Upper lobe of left lung (tissue), 6 donors: ENCODE results near the gene TP73. TPM values are rescaled to one million over a fixed set of nuclear protein-coding genes. Genes with fewer than 3 reads are reported as not detected.
A peak's percentile ranks its signal among the peaks of the same experiment; 100 is the strongest.

Experiments
- ATAC-seq, 2 donors: fragments of 200-7000 bp; cut with Tn5 transposase; one replicate each; pipeline ENCODE4 v1.9.1; 2022; ENCODE audit warnings: mild to moderate bottlenecking in 2 of 2, moderate library complexity in 2 of 2; ENCODE audit not compliant: low FRiP score in 2 of 2
- DNase-seq, 2 donors: peaks; one replicate each; pipeline ENCODE4 v3.0.0-alpha.2; 2019 to 2020
- H3K27ac ChIP-seq, 4 donors: fragments of 200-600 bp; sonication (generic); one replicate each; pipeline ENCODE4 v1.5.1; 2016 to 2019
- H3K27me3 ChIP-seq, 4 donors: fragments of 200-600 bp; sonication (generic); one replicate each; pipeline ENCODE4 v1.5.1; 2017 to 2019
- H3K36me3 ChIP-seq, 4 donors: fragments of 200-600 bp; sonication (generic); one replicate each; pipeline ENCODE4 v1.5.1; 2016 to 2019
- H3K4me1 ChIP-seq, 4 donors: fragments of 200-600 bp; sonication (generic); one replicate each; pipeline ENCODE4 v1.5.1; 2018 to 2019
- H3K4me3 ChIP-seq, 4 donors: fragments of 200-600 bp; sonication (generic); one replicate each; pipeline ENCODE4 v1.5.1; 2017 to 2019; ENCODE audit warnings: mild to moderate bottlenecking in 2 of 4, moderate library complexity in 1 of 4
- H3K9me3 ChIP-seq, 4 donors: fragments of 200-600 bp; sonication (generic); one replicate each; pipeline ENCODE4 v1.5.1; 2018 to 2019
- CTCF ChIP-seq, 6 experiments: fragments of 450-650 bp in 4 of 6; fragments of 200-600 bp in 2 of 6; sonication (generic) in 2 of 6; IDR thresholded peaks; one replicate each; pipeline ENCODE4 v1.5.1; 2016 to 2019; ENCODE audit warnings: antibody characterized with exemption in 6 of 6
- EP300 ChIP-seq, 4 donors: sonication (generic); formaldehyde crosslinking; IDR thresholded peaks; one replicate each; pipeline ENCODE4 v1.5.1; 2017; ENCODE audit warnings: antibody characterized with exemption in 4 of 4, control low read depth in 2 of 4
- POLR2A ChIP-seq, 4 donors: fragments of 450-650 bp; IDR thresholded peaks; one replicate each; pipeline ENCODE4 v1.5.1; 2016 to 2017; ENCODE audit warnings: antibody characterized with exemption in 4 of 4, mild to moderate bottlenecking in 2 of 4
- POLR2AphosphoS5 ChIP-seq, 2 donors: sonication (generic); formaldehyde crosslinking; IDR thresholded peaks; one replicate each; pipeline ENCODE4 v1.5.1; 2017; ENCODE audit warnings: antibody characterized with exemption in 2 of 2
- WGBS, 2 donors: methylation state at CpG; one replicate each; pipeline ENCODE4 v1.1.5; 2017 to 2018; 5-methylcytosine and 5-hydroxymethylcytosine counted together
- total RNA-seq, 6 donors: library from RNA; depleted of rRNA in 4 of 6; stranded (reverse); fragments of >200 nt in 4 of 6; gene quantifications; one replicate each; pipeline versions ENCODE4 v1.1.0 to v1.2.1, GENCODE V29; 2016 to 2021
- donor health status: DM: no; HTN: no; CAD: no; lungs with moderate emphysema.
- donor health status: DM: no; HTN: yes; CAD: no; lungs with severe emphysema.

Gene TP73
- total RNA-seq, 6 donors from 2014 or later = 0.77 to 9.8 (median 4.1) TPM

GRCh38 chr1:3604997-3605823, 47.1 kb upstream of the TP73 start:
- Histone ChIP-seq H3K27me3 (no peaks in the 10 kb centered on the region), H3K36me3 (no peaks in the 10 kb centered on the region), H3K4me3 (no peak overlapping the region), H3K4me1 (peaks cover 3 to 36% (median 27%) of the 10 kb centered on the region in 4 donors), H3K27ac (no peak overlapping the region), H3K9me3 (no peaks in the 10 kb centered on the region)
- DNase-seq (peak in 1 of 2 donors; percentile 15), ATAC-seq (no peak)
- WGBS, 2 donors = 80 to 97% methylated on average over 7 of the region's 7 CpGs
- no peak for TF ChIP-seq POLR2A (IDR thresholded peaks at IDR 0.05)
- no peak for TF ChIP-seq EP300 (IDR thresholded peaks at IDR 0.05)
- no peak for TF ChIP-seq POLR2AphosphoS5 (IDR thresholded peaks at IDR 0.05)
- no peak for TF ChIP-seq CTCF (IDR thresholded peaks at IDR 0.05)

- DNase-seq (peak in 1 of 2 donors; percentile 63), ATAC-seq (no peak)
- TF ChIP-seq EP300 (IDR thresholded peaks at IDR 0.05) (no peak), POLR2AphosphoS5 (IDR thresholded peaks at IDR 0.05) (no peak), CTCF (IDR thresholded peaks at IDR 0.05) (no peak), POLR2A (IDR thresholded peaks at IDR 0.05) (no peak)
- Histone ChIP-seq H3K4me3 (no peak overlapping the region), H3K27me3 (peaks cover 0 to 8% (median 1%) of the 10 kb centered on the region in 4 donors), H3K27ac (no peak overlapping the region), H3K9me3 (no peaks in the 10 kb centered on the region), H3K36me3 (no peaks in the 10 kb centered on the region), H3K4me1 (peaks cover 22 to 47% (median 42%) of the 10 kb centered on the region in 4 donors)
- WGBS, 2 donors = 87 to 92% methylated on average over 19 to 23 of the region's 23 CpGs
Observed at GRCh38 chr1:3606779-3607702, 45.3 kb upstream of the TP73 start.

- Histone ChIP-seq H3K36me3 (no peaks in the 10 kb centered on the region), H3K4me1 (peaks cover 25 to 46% (median 42%) of the 10 kb centered on the region in 4 donors), H3K9me3 (no peaks in the 10 kb centered on the region), H3K4me3 (no peak overlapping the region), H3K27ac (no peak overlapping the region), H3K27me3 (peaks cover 0 to 8% (median 1%) of the 10 kb centered on the region in 4 donors)
- 88 to 94% methylated on average over 4 to 16 of the region's 18 CpGs for WGBS, 2 donors
- ATAC-seq (no peak), DNase-seq (peak in 1 of 2 donors; percentile 54)
- no peak for TF ChIP-seq POLR2AphosphoS5 (IDR thresholded peaks at IDR 0.05)
- no peak for TF ChIP-seq EP300 (IDR thresholded peaks at IDR 0.05)
- TF ChIP-seq POLR2A (IDR thresholded peaks at IDR 0.05) = no peak
- no peak for TF ChIP-seq CTCF (IDR thresholded peaks at IDR 0.05)
Observed at GRCh38 chr1:3607703-3608065, 44.6 kb upstream of the TP73 start.

- Histone ChIP-seq H3K4me1 (peaks cover 26 to 49% (median 41%) of the 10 kb centered on the region in 4 donors), H3K9me3 (no peaks in the 10 kb centered on the region), H3K27ac (no peak overlapping the region), H3K27me3 (peaks cover 0 to 8% (median 1%) of the 10 kb centered on the region in 4 donors), H3K4me3 (no peak overlapping the region), H3K36me3 (no peaks in the 10 kb centered on the region)
- 91 to 94% methylated on average over 3 to 6 of the region's 7 CpGs for WGBS, 2 donors
- DNase-seq (no peak), ATAC-seq (no peak)
- TF ChIP-seq CTCF (IDR thresholded peaks at IDR 0.05) (no peak), POLR2A (IDR thresholded peaks at IDR 0.05) (no peak), POLR2AphosphoS5 (IDR thresholded peaks at IDR 0.05) (no peak), EP300 (IDR thresholded peaks at IDR 0.05) (no peak)
Observed at GRCh38 chr1:3608154-3608553, 44.2 kb upstream of the TP73 start.
